ENCODE measurements around the gene IER3.

IER3 gene

DNA sequence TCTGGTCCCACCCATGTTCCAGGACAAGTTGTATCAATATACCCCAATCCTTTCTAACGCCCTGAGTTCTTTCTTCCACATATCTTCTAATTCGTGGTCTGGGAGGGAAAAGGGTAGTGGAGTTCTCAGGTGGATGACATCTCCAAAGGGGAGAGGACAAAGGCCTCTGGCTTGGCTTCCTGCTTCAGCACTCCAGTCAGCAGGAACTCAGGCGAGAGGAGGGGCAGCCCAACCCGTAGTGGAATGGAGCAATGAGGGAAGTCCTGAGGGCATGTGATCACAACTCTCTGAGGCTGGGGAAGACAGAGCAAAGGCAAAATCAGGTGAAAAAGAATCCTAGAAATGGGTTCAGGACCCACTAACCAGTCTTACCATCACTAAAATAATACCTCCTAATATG, 44.0 kb downstream of the IER3 start:
- Histone ChIP-seq H3K4me3 (ENCODE audit: low read length) (no peak overlapping the region), H3F3A (ENCODE audit: insufficient read depth, low read length) (no peaks in the 10 kb centered on the region), H3K4me2 (ENCODE audit: low read depth, low read length) (no peak overlapping the region), H4K20me1 (ENCODE audit: insufficient read depth, low read length) (no peaks in the 10 kb centered on the region), H3K79me2 (ENCODE audit: low read length) (no peaks in the 10 kb centered on the region), H3K9me3 (replicated peaks; ENCODE audit: insufficient read depth, low read length) (no peaks in the 10 kb centered on the region), H3K27ac (ENCODE audit: low read length) (no peak overlapping the region), H3K4me1 (ENCODE audit: low read length) (no peaks in the 10 kb centered on the region), H3K27me3 (replicated peaks; ENCODE audit: insufficient read depth, low read length) (no peaks in the 10 kb centered on the region), H3K9me2 (replicated peaks; ENCODE audit: insufficient read depth, low read length) (no peaks in the 10 kb centered on the region), H3K36me3 (replicated peaks; ENCODE audit: insufficient read depth, low read length) (no peaks in the 10 kb centered on the region), H3K9ac (ENCODE audit: low read length) (no peak overlapping the region), H2AFZ (ENCODE audit: low read length) (no peak overlapping the region)
- DNase-seq = no peak
- TF ChIP-seq EZH2 (optimal IDR thresholded peaks at IDR 0.05; ENCODE audit: low read depth, low read length) (no peak), EZH2phosphoT487 (IDR thresholded peaks at IDR 0.05; ENCODE audit: low read length) (no peak)
- TF ChIP-seq, protein P1, sequence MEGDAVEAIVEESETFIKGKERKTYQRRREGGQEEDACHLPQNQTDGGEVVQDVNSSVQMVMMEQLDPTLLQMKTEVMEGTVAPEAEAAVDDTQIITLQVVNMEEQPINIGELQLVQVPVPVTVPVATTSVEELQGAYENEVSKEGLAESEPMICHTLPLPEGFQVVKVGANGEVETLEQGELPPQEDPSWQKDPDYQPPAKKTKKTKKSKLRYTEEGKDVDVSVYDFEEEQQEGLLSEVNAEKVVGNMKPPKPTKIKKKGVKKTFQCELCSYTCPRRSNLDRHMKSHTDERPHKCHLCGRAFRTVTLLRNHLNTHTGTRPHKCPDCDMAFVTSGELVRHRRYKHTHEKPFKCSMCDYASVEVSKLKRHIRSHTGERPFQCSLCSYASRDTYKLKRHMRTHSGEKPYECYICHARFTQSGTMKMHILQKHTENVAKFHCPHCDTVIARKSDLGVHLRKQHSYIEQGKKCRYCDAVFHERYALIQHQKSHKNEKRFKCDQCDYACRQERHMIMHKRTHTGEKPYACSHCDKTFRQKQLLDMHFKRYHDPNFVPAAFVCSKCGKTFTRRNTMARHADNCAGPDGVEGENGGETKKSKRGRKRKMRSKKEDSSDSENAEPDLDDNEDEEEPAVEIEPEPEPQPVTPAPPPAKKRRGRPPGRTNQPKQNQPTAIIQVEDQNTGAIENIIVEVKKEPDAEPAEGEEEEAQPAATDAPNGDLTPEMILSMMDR (IDR thresholded peaks at IDR 0.05; ENCODE audit: low read length) = no peak

DNA sequence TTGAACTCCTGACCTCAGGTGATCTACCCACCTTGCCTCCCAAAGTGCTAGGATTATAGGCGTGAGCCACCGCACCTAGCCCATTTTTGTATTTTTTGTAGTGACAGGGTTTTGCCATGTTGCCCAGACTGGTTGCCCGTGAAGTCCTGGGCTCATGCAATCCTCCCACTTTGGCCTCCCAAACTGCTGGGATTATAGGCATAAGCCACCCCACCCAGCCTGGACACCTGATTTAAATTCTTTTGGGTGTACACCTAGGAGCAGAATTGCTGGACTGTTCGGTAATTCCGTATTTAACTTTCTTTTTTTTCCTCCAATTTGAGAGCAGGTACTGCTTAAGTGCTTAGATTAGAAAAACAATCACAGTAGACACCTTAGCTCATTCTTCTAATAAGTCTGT, 47.9 kb downstream of the IER3 start:
- Histone ChIP-seq H3K27me3 (replicated peaks; ENCODE audit: insufficient read depth, low read length) (no peaks in the 10 kb centered on the region), H3K4me1 (ENCODE audit: low read length) (0 out of 2 replicates have a peak, but pooled peaks cover 3% of the 10 kb centered on the region), H3K36me3 (replicated peaks; ENCODE audit: insufficient read depth, low read length) (no peaks in the 10 kb centered on the region), H3K9ac (ENCODE audit: low read length) (no peak overlapping the region), H3K79me2 (ENCODE audit: low read length) (no peaks in the 10 kb centered on the region), H3F3A (ENCODE audit: insufficient read depth, low read length) (no peaks in the 10 kb centered on the region), H3K27ac (ENCODE audit: low read length) (no peak overlapping the region), H3K4me3 (ENCODE audit: low read length) (no peak overlapping the region), H3K9me2 (replicated peaks; ENCODE audit: insufficient read depth, low read length) (no peaks in the 10 kb centered on the region), H4K20me1 (ENCODE audit: insufficient read depth, low read length) (no peaks in the 10 kb centered on the region), H3K4me2 (ENCODE audit: low read depth, low read length) (no peak overlapping the region), H2AFZ (ENCODE audit: low read length) (no peak overlapping the region), H3K9me3 (replicated peaks; ENCODE audit: insufficient read depth, low read length) (no peaks in the 10 kb centered on the region)
- no peak for DNase-seq
- TF ChIP-seq EZH2 (optimal IDR thresholded peaks at IDR 0.05; ENCODE audit: low read depth, low read length) (no peak), EZH2phosphoT487 (IDR thresholded peaks at IDR 0.05; ENCODE audit: low read length) (no peak)
- TF ChIP-seq, protein P1 (IDR thresholded peaks at IDR 0.05; ENCODE audit: low read length) = no peak
